CD14-positive monocyte (primary cell): ENCODE results near the gene FOXK2. TPM values are rescaled to one million over a fixed set of nuclear protein-coding genes. Genes with fewer than 3 reads are reported as not detected.
A peak's percentile ranks its signal among the peaks of the same experiment; 100 is the strongest.

Experiments
- DNase-seq, 3 donors: peaks; one replicate each; pipeline ENCODE4 v3.0.0-alpha.2; 2011 to 2022
- H2AFZ ChIP-seq: 2 replicates; pipeline ENCODE4 v1.6.0; 2012; ENCODE audit warnings: mild to moderate bottlenecking, low read depth, low read length, inconsistent platforms; ENCODE audit not compliant: insufficient read depth, poor library complexity, severe bottlenecking
- H3K27ac ChIP-seq, 2 donors: 1 replicate in 1 of 2; 2 replicates in 1 of 2; pipeline ENCODE4 v1.5.1; 2012 to 2013; ENCODE audit warnings: low read length in 2 of 2, control low read depth in 1 of 2, inconsistent platforms in 1 of 2, low read depth in 1 of 2, mild to moderate bottlenecking in 1 of 2
- H3K27me3 ChIP-seq, 2 donors: one replicate each; pipeline versions ENCODE4 v1.6.0 to v1.6.1; 2011 to 2013; ENCODE audit warnings: low read length in 2 of 2; ENCODE audit not compliant: control insufficient read depth in 2 of 2, insufficient read depth in 2 of 2
- H3K36me3 ChIP-seq, 2 donors: replicated peaks in 1 of 2; 1 replicate in 1 of 2; 2 replicates in 1 of 2; pipeline versions ENCODE4 v1.5.1 to v1.6.1; 2012 to 2013; ENCODE audit warnings: low read length in 2 of 2, control low read depth in 1 of 2, inconsistent platforms in 1 of 2, mild to moderate bottlenecking in 1 of 2; ENCODE audit not compliant: insufficient read depth in 2 of 2, control insufficient read depth in 1 of 2
- H3K4me1 ChIP-seq, 2 donors: 1 replicate in 1 of 2; 2 replicates in 1 of 2; pipeline versions ENCODE4 v1.5.1 to v1.6.1; 2012 to 2013; ENCODE audit warnings: low read length in 2 of 2, control low read depth in 1 of 2, inconsistent platforms in 1 of 2, mild to moderate bottlenecking in 1 of 2, moderate library complexity in 1 of 2; ENCODE audit not compliant: insufficient read depth in 2 of 2, control insufficient read depth in 1 of 2
- H3K4me2 ChIP-seq: replicated peaks from 2 replicates; pipeline ENCODE3; 2012; ENCODE audit warnings: low read length, moderate library complexity, mild to moderate bottlenecking; ENCODE audit not compliant: poor library complexity, severe bottlenecking; ENCODE audit errors: extremely low read depth
- H3K4me3 ChIP-seq, 3 experiments: fragments of 200-600 bp in 1 of 3; sonication (generic) in 1 of 3; replicated peaks in 1 of 3; 1 replicate in 2 of 3; 2 replicates in 1 of 3; pipeline ENCODE4 v1.5.1; 2011 to 2013; ENCODE audit warnings: low read length in 3 of 3, mild to moderate bottlenecking in 3 of 3, control low read depth in 2 of 3, low read depth in 2 of 3, inconsistent platforms in 1 of 3, moderate library complexity in 1 of 3
- H3K79me2 ChIP-seq: 2 replicates; pipeline ENCODE4 v1.6.0; 2012; ENCODE audit warnings: mild to moderate bottlenecking, control low read depth, inconsistent platforms, low read length, moderate library complexity; ENCODE audit not compliant: insufficient read depth
- H3K9ac ChIP-seq: 2 replicates; pipeline ENCODE4 v1.6.0; 2017; ENCODE audit warnings: low read length, mild to moderate bottlenecking; ENCODE audit not compliant: insufficient read depth, poor library complexity, severe bottlenecking
- H3K9me3 ChIP-seq, 2 donors: replicated peaks in 1 of 2; 1 replicate in 1 of 2; 2 replicates in 1 of 2; pipeline versions ENCODE4 v1.5.1 to v1.6.1; 2012 to 2013; ENCODE audit warnings: low read length in 2 of 2, control low read depth in 1 of 2; ENCODE audit not compliant: control insufficient read depth in 1 of 2, insufficient read depth in 1 of 2
- H4K20me1 ChIP-seq: 2 replicates; pipeline ENCODE4 v1.6.0; 2012; ENCODE audit warnings: mild to moderate bottlenecking, low read length, control low read depth, moderate library complexity; ENCODE audit not compliant: insufficient read depth
- H3K27ac Mint-ChIP-seq, 7 donors: one replicate each; pipeline ENCODE4 v1.8.0; 2020; ENCODE audit warnings: mild to moderate bottlenecking in 7 of 7, mixed read lengths in 7 of 7, moderate library complexity in 6 of 7, inconsistent platforms in 2 of 7
- H3K27me3 Mint-ChIP-seq, 3 donors: one replicate each; pipeline ENCODE4 v1.8.0; 2021 to 2022; ENCODE audit warnings: low read depth in 3 of 3, mild to moderate bottlenecking in 3 of 3, mixed read lengths in 3 of 3, moderate library complexity in 3 of 3, inconsistent platforms in 1 of 3
- H3K36me3 Mint-ChIP-seq, 2 donors: one replicate each; pipeline ENCODE4 v1.8.0; 2020; ENCODE audit warnings: mixed read lengths in 2 of 2, inconsistent platforms in 1 of 2, mild to moderate bottlenecking in 1 of 2
- H3K4me1 Mint-ChIP-seq: one replicate; pipeline ENCODE4 v1.8.0; 2020; ENCODE audit warnings: mild to moderate bottlenecking, mixed read lengths
- H3K4me3 Mint-ChIP-seq, 2 donors: one replicate each; pipeline ENCODE4 v1.8.0; 2020; ENCODE audit warnings: mild to moderate bottlenecking in 2 of 2, mixed read lengths in 2 of 2, moderate library complexity in 1 of 2
- H3K9me3 Mint-ChIP-seq, 7 donors: one replicate each; pipeline ENCODE4 v1.8.0; 2020 to 2022; ENCODE audit warnings: mixed read lengths in 7 of 7, mild to moderate bottlenecking in 6 of 7, moderate library complexity in 6 of 7, inconsistent platforms in 2 of 7
- CTCF ChIP-seq: fragments of 200-600 bp; IDR thresholded peaks from one replicate; pipeline ENCODE4 v1.8.0; 2022; ENCODE audit warnings: antibody characterized with exemption, mild to moderate bottlenecking
- WGBS: methylation state at CpG from one replicate; pipeline ENCODE4 v1.1.5; 2013; ENCODE audit warnings: missing lambda C conversion rate; ENCODE audit not compliant: insufficient coverage; 5-methylcytosine and 5-hydroxymethylcytosine counted together
- intact Hi-C, 2 donors: fragments of 100-400 bp; cut with micrococcal nuclease; formaldehyde crosslinking; loops; one replicate each; pipeline versions ENCODE4 v1.15.0 to v1.15.1; 2023
- polyA plus RNA-seq, 3 donors: library from polyadenylated mRNA; depleted of rRNA in 1 of 3; unstranded in 2 of 3; stranded (reverse) in 1 of 3; fragments of 300-500 nt in 2 of 3; fragments of >200 nt in 1 of 3; fragmentation: Illumina TruSeq in 2 of 3; gene quantifications; 1 replicate in 2 of 3; 2 replicates in 1 of 3; pipeline ENCODE4 v1.2.3, GENCODE V29; 2012 to 2021

Gene FOXK2
- polyA plus RNA-seq, 3 donors, result 3.5 to 18.4 (median 4.7) TPM

- Histone ChIP-seq H3K27me3 (no peaks in the 10 kb centered on the region), H3K4me2 (no peak overlapping the region), H3K36me3 (peaks cover 60 to 90% of the 10 kb centered on the region in 2 donors), H4K20me1 (no peaks in the 10 kb centered on the region), H3K4me1 (peaks cover 16% of the 10 kb centered on the region in 2 donors), H2AFZ (no peak overlapping the region), H3K79me2 (no peaks in the 10 kb centered on the region), H3K9me3 (no peaks in the 10 kb centered on the region), H3K27ac (no peak overlapping the region), H3K4me3 (no peak overlapping the region), H3K9ac (no peak overlapping the region)
- Mint-ChIP-seq H3K36me3 (peaks cover 59 to 97% of the 10 kb centered on the region in 2 donors), H3K4me1 (peaks cover 16% of the 10 kb centered on the region), H3K27me3 (peaks cover 0 to 4% (median 0%) of the 10 kb centered on the region in 3 donors), H3K27ac (peak overlapping the region in 1 of 7 donors; percentile 46), H3K4me3 (no peak overlapping the region), H3K9me3 (no peaks in the 10 kb centered on the region)
- intact Hi-C loops, result no loop called here
- 90% methylated on average over 20 of the region's 26 CpGs for WGBS
- TF ChIP-seq CTCF, result no peak
- DNase-seq, result no peak
Observed at GRCh38 chr17:82599674-82600661, 80.4 kb downstream of the FOXK2 start.

- H2AFZ ChIP-seq, result no peak overlapping the region
- H3K9me3 ChIP-seq, result no peaks in the 10 kb centered on the region
- no peak overlapping the region for H3K4me3 ChIP-seq
- H3K4me2 ChIP-seq, result no peak overlapping the region
- H3K27me3 ChIP-seq, result no peaks in the 10 kb centered on the region
- intact Hi-C loops, result no loop called here
- Mint-ChIP-seq H3K9me3 (no peaks in the 10 kb centered on the region), H3K4me1 (peaks cover 16% of the 10 kb centered on the region), H3K36me3 (peaks cover 67 to 97% of the 10 kb centered on the region in 2 donors), H3K27me3 (peaks cover 0 to 7% (median 0%) of the 10 kb centered on the region in 3 donors), H3K27ac (no peak overlapping the region), H3K4me3 (no peak overlapping the region)
- 95% methylated on average over 37 of the region's 37 CpGs for WGBS
- H3K4me1 ChIP-seq, result peaks cover 16% of the 10 kb centered on the region in 2 donors
- H4K20me1 ChIP-seq, result no peaks in the 10 kb centered on the region
- no peak overlapping the region for H3K27ac ChIP-seq
- no peak overlapping the region for H3K9ac ChIP-seq
- H3K36me3 ChIP-seq, result peaks cover 60 to 90% of the 10 kb centered on the region in 2 donors
- DNase-seq, result no peak
- H3K79me2 ChIP-seq, result no peaks in the 10 kb centered on the region
- TF ChIP-seq CTCF, result no peak
Observed at GRCh38 chr17:82600731-82601446, 81.4 kb downstream of the FOXK2 start.
